C4-2B (cell line): ENCODE data around the gene SYT8.
A peak's percentile ranks its signal among the peaks of the same experiment; 100 is the strongest.
"Not testable (repeated sequence)": the region's sequence is repeated elsewhere in the genome, so short reads cannot be mapped to it uniquely, and the experiment has no call there.

ENCODE experiments used
- H3K27ac ChIP-seq: fragments of 450-650 bp; 2 replicates; pipeline ENCODE4 v1.5.1; 2017
- CTCF ChIP-seq: fragments of 450-650 bp; conservative IDR thresholded peaks from 2 replicates; pipeline ENCODE4 v1.5.1; 2017; ENCODE audit warnings: mild to moderate bottlenecking
- ZFX ChIP-seq: fragments of 450-650 bp; IDR thresholded peaks from 2 replicates; pipeline ENCODE4 v1.6.1; 2017

Gene SYT8

DNA sequence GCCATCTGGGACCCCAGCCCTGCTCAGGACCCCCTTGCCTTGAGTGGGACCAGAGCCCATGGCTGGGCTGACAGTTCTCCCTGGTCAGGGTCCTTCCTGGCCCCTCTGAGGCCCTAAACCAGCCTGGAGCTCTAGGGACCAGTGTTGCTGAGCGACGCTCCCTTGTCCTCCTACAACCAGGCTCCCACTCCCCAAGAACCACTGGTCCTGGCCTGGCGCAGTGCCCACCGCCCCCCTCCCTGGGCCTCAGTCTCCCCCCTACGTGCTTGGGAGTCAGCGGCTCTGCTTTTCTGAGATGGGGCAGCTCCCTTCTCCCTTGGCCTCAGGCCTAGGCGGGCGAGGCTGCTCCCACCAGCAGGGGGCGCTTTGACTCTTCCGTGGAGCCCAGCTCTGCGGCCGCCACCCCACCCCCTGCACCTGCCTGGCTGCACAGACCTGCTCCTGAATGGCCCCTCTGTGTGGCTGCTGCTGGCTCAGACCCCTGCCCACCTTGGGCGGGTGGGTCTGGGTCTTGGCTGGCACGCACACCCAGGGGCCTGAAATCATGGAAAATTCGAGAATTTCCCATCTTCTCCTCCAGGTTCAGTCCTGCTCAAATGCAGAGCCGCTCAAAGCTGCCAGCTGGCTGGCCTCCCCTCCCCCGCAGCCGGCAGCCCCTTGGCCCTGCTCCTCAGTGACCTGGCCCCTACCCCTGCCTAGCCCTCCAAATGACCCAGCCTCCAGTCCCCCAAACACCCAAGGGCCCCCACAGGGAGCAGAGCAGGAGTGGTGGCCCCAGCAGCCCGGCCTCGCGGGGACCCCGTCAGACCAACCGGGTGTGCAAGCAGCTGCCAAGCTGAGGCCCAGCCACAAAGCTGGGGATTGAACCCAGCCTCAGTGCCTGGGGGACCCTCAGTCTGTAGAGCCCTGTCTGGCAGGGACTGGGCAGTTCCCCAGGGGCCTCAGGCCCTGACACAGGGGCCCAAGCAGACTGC, 47.8 kb downstream of the SYT8 start:
- TF ChIP-seq ZFX: no peak
- TF ChIP-seq CTCF: peak; percentile 94
- H3K27ac ChIP-seq: no peak overlapping the region

DNA sequence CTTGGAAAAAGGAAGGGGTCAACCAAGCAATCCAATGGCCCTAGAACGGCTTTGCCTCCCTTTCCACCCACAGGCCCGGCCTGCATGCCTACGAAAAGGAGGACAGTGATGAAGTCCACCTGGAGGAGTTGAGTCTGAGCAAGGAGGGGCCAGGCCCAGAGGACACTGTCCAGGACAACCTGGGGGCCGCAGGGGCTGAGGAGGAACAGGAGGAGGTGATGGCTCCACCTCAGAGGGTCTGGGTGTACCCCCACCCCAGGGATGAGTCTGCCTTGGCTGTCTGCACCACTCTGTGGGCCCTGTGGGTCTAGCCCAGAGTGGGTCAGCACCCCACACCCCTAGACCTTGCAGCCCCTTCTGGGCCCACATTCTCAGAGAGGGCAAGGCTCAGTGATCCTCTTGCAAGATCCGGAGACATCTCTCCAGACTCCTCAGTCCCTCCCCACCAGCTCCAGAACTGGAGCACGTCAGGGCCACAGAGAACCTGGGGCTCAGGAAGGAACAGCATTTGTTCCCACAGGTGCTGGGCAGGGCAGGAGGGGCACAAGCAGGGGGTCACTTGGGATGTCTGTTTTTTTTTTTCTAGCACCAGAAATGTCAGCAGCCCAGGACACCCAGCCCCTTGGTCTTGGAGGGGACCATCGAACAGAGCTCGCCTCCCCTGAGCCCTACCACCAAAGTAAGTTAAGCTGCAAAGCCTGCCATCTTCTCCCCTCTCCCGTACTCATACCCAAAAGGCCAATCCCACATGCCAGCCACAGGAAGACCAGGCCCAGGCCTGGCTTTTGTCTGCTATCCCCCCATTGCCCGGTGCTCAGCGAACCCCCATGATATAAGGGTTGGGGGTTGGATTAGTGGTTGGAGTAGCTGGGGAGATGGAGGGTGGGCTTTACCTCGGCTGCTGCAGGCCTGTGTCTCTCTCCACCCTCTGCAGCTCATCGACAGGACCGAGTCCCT, 48.8 kb downstream of the SYT8 start:
- H3K27ac ChIP-seq: no peak overlapping the region
- no peak for TF ChIP-seq ZFX
- no peak for TF ChIP-seq CTCF

- no peak overlapping the region for H3K27ac ChIP-seq
- TF ChIP-seq ZFX (no peak), CTCF (no peak)
Measured at GRCh38 chr11:1884303-1884700, 49.5 kb downstream of the SYT8 start.

- H3K27ac ChIP-seq: not testable (repeated sequence)
Measured at GRCh38 chr11:1886551-1886950, 51.8 kb downstream of the SYT8 start.
